ENCODE measurements around the gene ADAMTS12. TPM values are rescaled to one million over a fixed set of nuclear protein-coding genes. Genes with fewer than 3 reads are reported as not detected.

Gene ADAMTS12
- total RNA-seq, 1 donor: 6.9 TPM

DNA sequence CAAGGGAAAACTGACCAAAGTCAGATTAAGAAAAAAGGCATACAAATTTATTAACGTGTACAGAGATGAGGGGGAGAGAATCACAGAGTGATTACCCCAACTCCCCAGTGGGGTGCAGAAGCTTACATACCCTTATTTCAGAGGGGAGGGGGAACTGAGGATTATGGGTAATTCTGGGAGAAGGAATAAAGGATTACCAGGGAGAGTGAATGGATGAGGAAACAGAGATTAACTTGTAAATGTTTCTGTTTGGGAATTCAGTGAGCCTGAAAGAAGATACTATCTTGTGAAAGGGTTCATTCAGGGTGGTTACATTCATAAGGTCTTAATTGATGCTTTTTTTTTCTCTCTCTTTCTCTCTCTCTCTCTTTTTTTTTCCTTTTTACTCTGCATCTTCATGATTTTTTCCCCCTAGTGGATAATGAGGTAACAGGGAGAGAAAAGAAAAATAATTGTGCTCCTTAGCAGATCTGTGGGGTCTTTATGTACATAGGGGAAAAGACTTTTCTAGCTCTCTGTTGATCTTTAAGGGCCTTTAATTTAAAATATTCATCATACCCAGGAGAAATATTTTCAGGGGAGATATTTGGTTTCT is 401.6 kb downstream of the ADAMTS12 start:
- no peak overlapping the region for H3K4me2 ChIP-seq (ENCODE audit: insufficient read depth, low read length)
- no peaks in the 10 kb centered on the region for H3K27me3 ChIP-seq (ENCODE audit: insufficient read depth, low read length)
- DNase-seq (ENCODE audit: insufficient read length, low spot score, missing footprints): no peak
- no peaks in the 10 kb centered on the region for H4K20me1 ChIP-seq (ENCODE audit: insufficient read depth, low read length)
- H3K4me3 ChIP-seq (ENCODE audit: insufficient read depth, low read length): no peak overlapping the region
- no peak overlapping the region for H2AFZ ChIP-seq (ENCODE audit: low read length)
- TF ChIP-seq, protein P1, sequence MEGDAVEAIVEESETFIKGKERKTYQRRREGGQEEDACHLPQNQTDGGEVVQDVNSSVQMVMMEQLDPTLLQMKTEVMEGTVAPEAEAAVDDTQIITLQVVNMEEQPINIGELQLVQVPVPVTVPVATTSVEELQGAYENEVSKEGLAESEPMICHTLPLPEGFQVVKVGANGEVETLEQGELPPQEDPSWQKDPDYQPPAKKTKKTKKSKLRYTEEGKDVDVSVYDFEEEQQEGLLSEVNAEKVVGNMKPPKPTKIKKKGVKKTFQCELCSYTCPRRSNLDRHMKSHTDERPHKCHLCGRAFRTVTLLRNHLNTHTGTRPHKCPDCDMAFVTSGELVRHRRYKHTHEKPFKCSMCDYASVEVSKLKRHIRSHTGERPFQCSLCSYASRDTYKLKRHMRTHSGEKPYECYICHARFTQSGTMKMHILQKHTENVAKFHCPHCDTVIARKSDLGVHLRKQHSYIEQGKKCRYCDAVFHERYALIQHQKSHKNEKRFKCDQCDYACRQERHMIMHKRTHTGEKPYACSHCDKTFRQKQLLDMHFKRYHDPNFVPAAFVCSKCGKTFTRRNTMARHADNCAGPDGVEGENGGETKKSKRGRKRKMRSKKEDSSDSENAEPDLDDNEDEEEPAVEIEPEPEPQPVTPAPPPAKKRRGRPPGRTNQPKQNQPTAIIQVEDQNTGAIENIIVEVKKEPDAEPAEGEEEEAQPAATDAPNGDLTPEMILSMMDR (IDR thresholded peaks at IDR 0.05; ENCODE audit: extremely low read depth, low read depth, low read length): no peak
- H3K79me2 ChIP-seq (ENCODE audit: insufficient read depth, low read length): no peaks in the 10 kb centered on the region
- no peaks in the 10 kb centered on the region for H3K36me3 ChIP-seq (ENCODE audit: insufficient read depth, low read length)
- H3K4me1 ChIP-seq (ENCODE audit: insufficient read depth, low read length): peaks cover 4% of the 10 kb centered on the region
- H3K27ac ChIP-seq (ENCODE audit: low read depth, low read length): no peak overlapping the region
- no peaks in the 10 kb centered on the region for H3K9me3 ChIP-seq (ENCODE audit: low read depth, low read length)

GRCh38 chr5:33489481-33490067 is 402.2 kb downstream of the ADAMTS12 start:
- TF ChIP-seq, protein P1 (IDR thresholded peaks at IDR 0.05; ENCODE audit: extremely low read depth, low read depth, low read length): no peak
- no peaks in the 10 kb centered on the region for H4K20me1 ChIP-seq (ENCODE audit: insufficient read depth, low read length)
- H3K4me3 ChIP-seq (ENCODE audit: insufficient read depth, low read length): no peak overlapping the region
- H3K27me3 ChIP-seq (ENCODE audit: insufficient read depth, low read length): no peaks in the 10 kb centered on the region
- no peak overlapping the region for H3K27ac ChIP-seq (ENCODE audit: low read depth, low read length)
- H3K36me3 ChIP-seq (ENCODE audit: insufficient read depth, low read length): no peaks in the 10 kb centered on the region
- peaks cover 4% of the 10 kb centered on the region for H3K4me1 ChIP-seq (ENCODE audit: insufficient read depth, low read length)
- H2AFZ ChIP-seq (ENCODE audit: low read length): no peak overlapping the region
- no peaks in the 10 kb centered on the region for H3K79me2 ChIP-seq (ENCODE audit: insufficient read depth, low read length)
- H3K9me3 ChIP-seq (ENCODE audit: low read depth, low read length): no peaks in the 10 kb centered on the region
- no peak for DNase-seq (ENCODE audit: insufficient read length, low spot score, missing footprints)
- no peak overlapping the region for H3K4me2 ChIP-seq (ENCODE audit: insufficient read depth, low read length)

GRCh38 chr5:33488558-33489355 is 403.0 kb downstream of the ADAMTS12 start:
- H3K4me3 ChIP-seq (ENCODE audit: insufficient read depth, low read length): no peak overlapping the region
- no peaks in the 10 kb centered on the region for H3K27me3 ChIP-seq (ENCODE audit: insufficient read depth, low read length)
- H3K79me2 ChIP-seq (ENCODE audit: insufficient read depth, low read length): no peaks in the 10 kb centered on the region
- H3K36me3 ChIP-seq (ENCODE audit: insufficient read depth, low read length): no peaks in the 10 kb centered on the region
- no peak overlapping the region for H3K4me2 ChIP-seq (ENCODE audit: insufficient read depth, low read length)
- peaks cover 4% of the 10 kb centered on the region for H3K4me1 ChIP-seq (ENCODE audit: insufficient read depth, low read length)
- H3K9me3 ChIP-seq (ENCODE audit: low read depth, low read length): no peaks in the 10 kb centered on the region
- H2AFZ ChIP-seq (ENCODE audit: low read length): no peak overlapping the region
- TF ChIP-seq, protein P1 (IDR thresholded peaks at IDR 0.05; ENCODE audit: extremely low read depth, low read depth, low read length): no peak
- no peaks in the 10 kb centered on the region for H4K20me1 ChIP-seq (ENCODE audit: insufficient read depth, low read length)
- DNase-seq (ENCODE audit: insufficient read length, low spot score, missing footprints): no peak
- H3K27ac ChIP-seq (ENCODE audit: low read depth, low read length): no peak overlapping the region

- Histone ChIP-seq H3K9me3 (ENCODE audit: low read depth, low read length) (no peaks in the 10 kb centered on the region), H3K4me1 (ENCODE audit: insufficient read depth, low read length) (peaks cover 4% of the 10 kb centered on the region)
Measured at GRCh38 chr5:33487236-33487635, 404.6 kb downstream of the ADAMTS12 start.

More at GRCh38 chr5:33487236-33487635, 404.6 kb downstream of the ADAMTS12 start:
- TF ChIP-seq, protein P1 (IDR thresholded peaks at IDR 0.05; ENCODE audit: extremely low read depth, low read depth, low read length): no peak
- Histone ChIP-seq H3K27me3 (ENCODE audit: insufficient read depth, low read length) (no peaks in the 10 kb centered on the region), H3K79me2 (ENCODE audit: insufficient read depth, low read length) (no peaks in the 10 kb centered on the region), H3K27ac (ENCODE audit: low read depth, low read length) (no peak overlapping the region), H3K4me3 (ENCODE audit: insufficient read depth, low read length) (no peak overlapping the region), H3K4me2 (ENCODE audit: insufficient read depth, low read length) (no peak overlapping the region), H4K20me1 (ENCODE audit: insufficient read depth, low read length) (no peaks in the 10 kb centered on the region), H3K36me3 (ENCODE audit: insufficient read depth, low read length) (no peaks in the 10 kb centered on the region), H2AFZ (ENCODE audit: low read length) (no peak overlapping the region)
- no peak for DNase-seq (ENCODE audit: insufficient read length, low spot score, missing footprints)
